ENCODE results near the gene STX2. TPM values are rescaled to one million over a fixed set of nuclear protein-coding genes. Genes with fewer than 3 reads are reported as not detected.

The STX2 gene
- total and polyA plus RNA-seq, 2 donors, result 21.8 to 41.9 TPM

DNA sequence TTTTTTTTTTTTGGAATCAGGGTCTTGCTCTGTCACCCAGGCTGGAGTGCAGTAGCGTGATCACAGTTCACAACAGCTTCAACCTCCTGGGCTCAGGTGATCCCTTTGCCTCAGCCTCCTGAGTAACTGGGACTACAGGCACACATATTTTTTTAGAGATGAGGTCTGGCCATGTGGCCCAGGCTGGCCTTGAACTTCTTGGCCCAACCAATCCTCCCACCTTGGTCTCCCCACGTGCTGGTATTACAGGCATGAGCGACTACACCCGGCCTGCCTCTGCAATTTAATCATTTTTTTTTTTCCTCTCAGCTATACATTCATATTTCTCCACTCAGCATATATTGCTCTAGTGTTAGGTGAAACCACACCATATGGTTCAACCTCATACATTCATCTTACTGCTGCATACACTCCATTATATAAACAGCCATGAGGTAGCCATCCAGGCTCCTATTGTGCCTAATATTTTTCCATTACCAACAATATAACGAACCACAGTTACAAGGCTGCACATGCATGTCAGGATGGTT, 7.1 kb downstream of the STX2 start:
- 86% methylated on average over 5 of the region's 5 CpGs for WGBS
- DNase-seq (ENCODE audit: extremely low spot score), result no peak

GRCh38 chr12:130831246-130831645, 7.8 kb downstream of the STX2 start:
- DNase-seq (ENCODE audit: extremely low spot score), result no peak
- Histone ChIP-seq H3K27ac (ENCODE audit: low read depth) (no peak overlapping the region), H3K36me3 (ENCODE audit: insufficient read depth) (no peaks in the 10 kb centered on the region), H3K4me1 (ENCODE audit: insufficient read depth) (no peaks in the 10 kb centered on the region), H3K4me3 (ENCODE audit: low read depth, low read length) (no peak overlapping the region)
- WGBS, result 72% methylated on average over 4 of the region's 4 CpGs

More for the DNA sequence above, 7.1 kb downstream of the STX2 start:
- Histone ChIP-seq H3K4me1 (ENCODE audit: insufficient read depth) (no peaks in the 10 kb centered on the region), H3K36me3 (ENCODE audit: insufficient read depth) (no peaks in the 10 kb centered on the region), H3K27ac (ENCODE audit: low read depth) (no peak overlapping the region), H3K4me3 (ENCODE audit: low read depth, low read length) (no peak overlapping the region)

- no peak for DNase-seq (ENCODE audit: extremely low spot score)
- no peaks in the 10 kb centered on the region for H3K36me3 ChIP-seq (ENCODE audit: insufficient read depth)
- H3K4me1 ChIP-seq (ENCODE audit: insufficient read depth), result no peaks in the 10 kb centered on the region
- 89% methylated on average over 14 of the region's 14 CpGs for whole genome bisulfite sequencing
- no peak overlapping the region for H3K4me3 ChIP-seq (ENCODE audit: low read depth, low read length)
- no peak overlapping the region for H3K27ac ChIP-seq (ENCODE audit: low read depth)
Observed at GRCh38 chr12:130830246-130830551, 8.9 kb downstream of the STX2 start.

DNA sequence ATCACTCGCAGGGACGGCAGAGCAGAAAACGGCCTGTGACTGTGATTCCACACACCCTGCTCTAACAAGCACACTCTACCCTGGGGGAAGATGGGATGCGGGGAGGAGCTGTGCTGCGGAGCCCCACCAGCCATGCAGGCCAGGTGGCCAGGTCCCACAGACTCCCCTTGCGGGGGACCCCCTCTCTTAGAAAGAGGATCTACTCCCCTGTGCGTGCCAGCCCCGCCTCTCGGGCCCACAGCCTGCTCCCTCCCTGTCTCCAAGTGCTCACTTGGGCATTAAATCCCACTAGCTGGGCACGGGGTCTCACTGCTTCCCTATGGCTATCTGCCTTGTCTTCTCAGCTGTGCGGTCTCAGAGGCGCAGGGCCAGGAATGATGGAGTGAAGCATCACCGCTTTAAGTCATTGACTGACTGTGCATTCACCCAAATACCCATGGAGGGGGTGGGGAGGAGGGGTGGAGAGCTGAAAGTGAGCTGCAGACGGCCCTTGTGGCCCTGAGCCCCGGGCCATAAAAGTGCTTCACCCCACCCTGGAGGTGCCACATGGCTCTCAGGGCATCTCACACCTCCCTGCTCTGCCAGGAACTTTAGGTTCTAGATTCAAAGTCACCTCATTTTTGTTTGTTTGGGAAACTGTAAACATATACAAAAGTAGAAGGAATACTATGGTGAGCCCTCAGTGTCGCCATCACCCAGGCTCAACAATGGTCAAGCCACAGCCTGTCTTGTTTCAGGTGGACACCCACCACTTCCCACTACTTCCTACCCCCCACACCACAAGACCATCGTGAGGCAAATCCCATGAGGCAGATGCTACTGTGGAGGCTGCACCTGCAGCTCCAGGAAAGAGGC, 9.4 kb downstream of the STX2 start:
- no peak overlapping the region for H3K4me3 ChIP-seq (ENCODE audit: low read depth, low read length)
- no peak for DNase-seq (ENCODE audit: extremely low spot score)
- 81% methylated on average over 17 of the region's 17 CpGs for WGBS
- no peaks in the 10 kb centered on the region for H3K36me3 ChIP-seq (ENCODE audit: insufficient read depth)
- no peak overlapping the region for H3K27ac ChIP-seq (ENCODE audit: low read depth)
- no peaks in the 10 kb centered on the region for H3K4me1 ChIP-seq (ENCODE audit: insufficient read depth)

DNA sequence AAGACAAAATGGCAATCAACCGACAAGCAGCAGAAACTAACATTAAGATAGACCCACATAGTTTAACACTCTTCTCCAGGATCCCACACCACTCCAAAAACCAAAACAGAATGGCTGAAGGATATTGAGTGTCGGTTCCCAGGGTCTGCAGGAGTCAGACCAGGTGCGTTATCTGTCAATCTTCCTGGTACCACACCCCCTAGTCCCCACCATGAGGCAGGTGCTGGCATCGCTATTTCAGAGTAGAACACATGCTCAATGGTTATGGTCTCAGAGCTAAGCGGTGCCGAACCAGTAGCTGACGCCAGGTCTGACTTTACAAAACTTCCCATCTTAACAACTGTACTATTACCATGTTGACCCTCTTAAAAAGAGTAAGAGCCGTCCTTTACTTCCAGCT, 10.2 kb downstream of the STX2 start:
- H3K27ac ChIP-seq (ENCODE audit: low read depth), result no peak overlapping the region
- H3K36me3 ChIP-seq (ENCODE audit: insufficient read depth), result no peaks in the 10 kb centered on the region
- DNase-seq (ENCODE audit: extremely low spot score), result no peak
- no peak overlapping the region for H3K4me3 ChIP-seq (ENCODE audit: low read depth, low read length)
- 93% methylated on average over 8 of the region's 8 CpGs for WGBS
- H3K4me1 ChIP-seq (ENCODE audit: insufficient read depth), result no peaks in the 10 kb centered on the region

DNA sequence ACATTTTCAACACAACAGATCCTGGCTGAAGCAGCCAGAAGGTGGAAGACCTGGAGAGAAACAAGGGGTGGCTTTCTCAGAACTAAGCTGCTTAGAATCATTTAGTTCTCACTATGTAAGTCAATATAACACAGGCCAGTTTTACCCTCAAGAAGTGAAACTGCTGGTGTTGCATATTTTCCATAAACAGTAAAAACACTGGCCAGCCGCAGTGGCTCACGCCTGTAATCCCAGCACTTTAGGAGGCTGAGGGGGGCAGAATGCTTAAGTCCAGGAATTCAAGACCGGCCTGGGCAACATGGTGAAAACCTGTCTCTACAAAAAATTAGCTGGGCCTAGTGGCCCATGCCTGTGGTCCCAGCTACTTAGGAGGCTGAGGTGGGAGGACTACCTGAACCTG, 11.6 kb downstream of the STX2 start:
- no peaks in the 10 kb centered on the region for H3K4me1 ChIP-seq (ENCODE audit: insufficient read depth)
- whole genome bisulfite sequencing, result 19% methylated on average over 3 of the region's 3 CpGs
- DNase-seq (ENCODE audit: extremely low spot score), result no peak
- H3K36me3 ChIP-seq (ENCODE audit: insufficient read depth), result no peaks in the 10 kb centered on the region
- no peak overlapping the region for H3K4me3 ChIP-seq (ENCODE audit: low read depth, low read length)
- H3K27ac ChIP-seq (ENCODE audit: low read depth), result no peak overlapping the region

DNA sequence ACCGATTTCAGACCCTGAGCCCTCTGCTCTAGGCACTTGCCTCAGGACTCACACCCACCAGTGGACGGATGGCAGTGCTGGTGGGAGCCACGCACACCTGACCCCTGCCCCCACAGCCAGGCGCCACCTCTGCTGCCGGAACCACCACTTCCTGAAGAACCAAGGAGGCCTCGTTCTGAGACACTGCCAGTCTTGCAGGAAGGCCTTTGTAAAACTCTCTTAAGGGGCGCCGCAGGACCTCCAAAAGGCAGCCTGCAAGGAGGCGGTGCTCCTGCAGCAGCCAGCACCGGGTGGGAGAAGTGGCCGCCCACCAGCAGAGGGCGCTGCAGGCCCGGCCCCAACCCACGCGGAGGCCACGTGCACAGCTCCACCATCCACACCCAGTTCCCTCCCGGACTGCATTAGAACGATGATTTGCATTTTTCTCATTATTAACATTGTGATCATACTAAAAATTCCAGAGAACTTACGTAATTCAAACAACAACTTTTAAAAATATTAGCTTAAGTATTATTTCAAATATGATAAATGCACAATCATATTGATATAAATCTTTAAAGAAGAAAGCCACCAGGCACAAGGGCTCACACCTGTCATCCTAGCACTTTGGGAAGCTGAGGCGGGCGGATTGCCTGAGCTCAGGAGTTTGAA, 12.8 kb downstream of the STX2 start:
- Histone ChIP-seq H3K4me3 (ENCODE audit: low read depth, low read length) (no peak overlapping the region), H3K4me1 (ENCODE audit: insufficient read depth) (no peaks in the 10 kb centered on the region), H3K36me3 (ENCODE audit: insufficient read depth) (no peaks in the 10 kb centered on the region), H3K27ac (ENCODE audit: low read depth) (peak overlapping the region; percentile 24)
- WGBS, result 65% methylated on average over 21 of the region's 21 CpGs
- DNase-seq (ENCODE audit: extremely low spot score), result no peak

DNA sequence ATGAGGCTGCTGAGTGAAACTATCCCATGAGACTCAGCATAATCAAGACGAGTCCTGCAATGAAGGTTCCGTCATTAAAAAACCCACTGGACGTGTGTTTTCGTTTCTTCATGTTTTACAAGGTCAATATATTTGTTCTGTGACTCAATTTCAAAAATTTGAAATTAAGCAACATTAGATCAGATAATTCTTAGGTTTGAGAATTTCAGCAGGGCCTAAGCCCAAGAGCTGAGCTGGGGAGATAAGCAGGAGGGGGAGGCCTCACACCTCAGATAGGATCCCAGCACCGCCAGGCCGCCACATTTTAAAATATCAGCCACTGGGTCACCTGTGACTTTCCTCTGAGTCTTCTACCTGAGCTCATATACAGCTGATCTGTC, 13.3 kb downstream of the STX2 start:
- Histone ChIP-seq H3K36me3 (ENCODE audit: insufficient read depth) (no peaks in the 10 kb centered on the region), H3K27ac (ENCODE audit: low read depth) (peak overlapping the region; percentile 24), H3K4me3 (ENCODE audit: low read depth, low read length) (no peak overlapping the region), H3K4me1 (ENCODE audit: insufficient read depth) (no peaks in the 10 kb centered on the region)
- DNase-seq (ENCODE audit: extremely low spot score), result no peak
- WGBS, result 87% methylated on average over 6 of the region's 6 CpGs

DNA sequence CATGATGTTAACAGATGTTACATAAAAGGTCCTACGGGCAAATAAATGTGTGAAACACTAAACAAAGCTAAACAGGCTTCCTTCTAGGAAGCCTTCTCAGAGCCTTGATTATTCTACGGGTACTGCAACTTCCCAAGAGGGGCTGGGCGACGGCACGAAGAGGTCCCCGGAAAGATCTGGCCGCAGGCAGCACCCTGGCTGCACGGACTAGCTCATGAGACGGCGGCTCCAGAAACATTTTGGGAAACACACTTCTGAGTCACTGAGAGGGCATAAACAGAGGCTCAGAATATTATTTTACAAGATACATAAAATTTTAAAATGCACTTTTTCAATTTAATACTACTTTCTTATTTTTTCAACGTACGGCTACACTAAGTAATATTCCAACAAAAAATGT, 19.4 kb downstream of the STX2 start:
- Histone ChIP-seq H3K4me1 (ENCODE audit: insufficient read depth) (no peaks in the 10 kb centered on the region), H3K27ac (ENCODE audit: low read depth) (no peak overlapping the region), H3K4me3 (ENCODE audit: low read depth, low read length) (no peak overlapping the region), H3K36me3 (ENCODE audit: insufficient read depth) (no peaks in the 10 kb centered on the region)
- 86% methylated on average over 12 of the region's 12 CpGs for WGBS
- no peak for DNase-seq (ENCODE audit: extremely low spot score)

GRCh38 chr12:130818635-130819576, 20.1 kb downstream of the STX2 start:
- peak overlapping the region; percentile 31 for H3K4me3 ChIP-seq (ENCODE audit: low read depth, low read length)
- 25% methylated on average over 58 of the region's 58 CpGs for WGBS
- DNase-seq (ENCODE audit: extremely low spot score), result no peak
- H3K36me3 ChIP-seq (ENCODE audit: insufficient read depth), result no peaks in the 10 kb centered on the region
- no peak overlapping the region for H3K27ac ChIP-seq (ENCODE audit: low read depth)
- no peaks in the 10 kb centered on the region for H3K4me1 ChIP-seq (ENCODE audit: insufficient read depth)

- Histone ChIP-seq H3K27ac (ENCODE audit: low read depth) (no peak overlapping the region), H3K4me3 (ENCODE audit: low read depth, low read length) (peak overlapping the region; percentile 31), H3K36me3 (ENCODE audit: insufficient read depth) (no peaks in the 10 kb centered on the region), H3K4me1 (ENCODE audit: insufficient read depth) (no peaks in the 10 kb centered on the region)
- 69% methylated on average over 14 of the region's 14 CpGs for WGBS
- DNase-seq (ENCODE audit: extremely low spot score), result no peak
Observed at GRCh38 chr12:130818272-130818634, 20.8 kb downstream of the STX2 start.

DNA sequence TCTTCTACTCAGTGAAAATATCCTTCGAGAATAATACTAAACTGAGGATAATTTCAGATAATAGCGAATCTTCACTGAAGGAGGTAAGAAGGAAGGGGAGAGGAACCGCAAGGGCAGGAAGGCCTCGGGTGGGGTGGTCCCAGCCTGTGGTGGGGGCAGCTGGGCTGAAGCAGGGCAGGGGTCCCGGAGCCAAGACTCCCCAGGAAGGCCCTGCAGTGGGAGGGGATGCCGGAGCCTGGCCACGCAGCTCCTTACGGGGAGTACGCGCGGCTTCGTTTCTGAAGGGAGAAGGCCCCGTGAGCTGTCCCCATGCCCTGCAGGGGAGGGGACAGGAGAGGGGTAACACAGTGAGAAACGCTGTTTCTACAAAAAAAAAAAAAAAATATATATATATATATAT, 21.2 kb downstream of the STX2 start:
- no peak overlapping the region for H3K27ac ChIP-seq (ENCODE audit: low read depth)
- DNase-seq (ENCODE audit: extremely low spot score), result no peak
- H3K4me3 ChIP-seq (ENCODE audit: low read depth, low read length), result no peak overlapping the region
- 93% methylated on average over 14 of the region's 14 CpGs for WGBS
- H3K36me3 ChIP-seq (ENCODE audit: insufficient read depth), result no peaks in the 10 kb centered on the region
- no peaks in the 10 kb centered on the region for H3K4me1 ChIP-seq (ENCODE audit: insufficient read depth)

DNA sequence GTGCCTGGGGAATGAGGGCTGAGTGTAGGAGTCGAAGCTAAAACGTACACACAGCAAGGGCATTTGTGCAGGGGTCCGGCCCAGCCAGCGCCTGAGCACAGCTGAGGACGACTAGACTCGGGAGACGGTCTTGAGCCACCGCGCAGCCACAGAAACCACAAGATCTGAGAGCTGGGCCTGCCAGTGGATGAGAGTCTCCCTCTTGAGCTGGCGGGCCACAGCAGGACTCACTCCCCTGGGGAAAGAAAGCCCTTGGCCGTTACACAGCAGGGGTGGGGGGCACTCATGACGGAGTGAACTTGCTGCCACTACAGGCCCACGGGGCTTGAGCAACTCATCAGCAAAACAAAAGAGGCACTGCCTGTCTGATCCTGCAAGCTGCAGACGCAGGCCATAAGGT, 23.0 kb downstream of the STX2 start:
- H3K4me3 ChIP-seq (ENCODE audit: low read depth, low read length), result no peak overlapping the region
- no peak overlapping the region for H3K27ac ChIP-seq (ENCODE audit: low read depth)
- DNase-seq (ENCODE audit: extremely low spot score), result no peak
- whole genome bisulfite sequencing, result 87% methylated on average over 14 of the region's 14 CpGs
- no peaks in the 10 kb centered on the region for H3K36me3 ChIP-seq (ENCODE audit: insufficient read depth)
- H3K4me1 ChIP-seq (ENCODE audit: insufficient read depth), result no peaks in the 10 kb centered on the region
